ENCODE measurements around the gene RPS3. TPM values are rescaled to one million over a fixed set of nuclear protein-coding genes. Genes with fewer than 3 reads are reported as not detected.

The RPS3 gene
- total RNA-seq, 1 donor from 2014 or later: 2,115 TPM

- Histone ChIP-seq H3K9me3 (ENCODE audit: control insufficient read depth in 3 of 3, low read length in 3 of 3) (peaks cover 0 to 2% (median 0%) of the 10 kb centered on the region in 3 donors), H3K9ac (ENCODE audit: low read depth in 1 of 3, low read length in 3 of 3) (no peak overlapping the region), H3K36me3 (ENCODE audit: control insufficient read depth in 3 of 3, insufficient read depth in 3 of 3, low read length in 3 of 3) (peaks cover 0 to 5% (median 4%) of the 10 kb centered on the region in 3 donors), H3K27me3 (ENCODE audit: control insufficient read depth in 3 of 3, insufficient read depth in 3 of 3, low read length in 3 of 3) (peaks cover 34 to 57% (median 57%) of the 10 kb centered on the region in 3 donors), H3K4me1 (ENCODE audit: control insufficient read depth in 3 of 3, insufficient read depth in 3 of 3, low read length in 3 of 3) (peaks cover 10 to 14% (median 12%) of the 10 kb centered on the region in 3 donors), H3K4me3 (ENCODE audit: low read length in 3 of 3) (no peak overlapping the region), H3K27ac (ENCODE audit: low read depth, low read length) (no peak overlapping the region)
These were observed 32.5 kb downstream of the RPS3 start for GRCh38 chr11:75431533-75432525.

DNA sequence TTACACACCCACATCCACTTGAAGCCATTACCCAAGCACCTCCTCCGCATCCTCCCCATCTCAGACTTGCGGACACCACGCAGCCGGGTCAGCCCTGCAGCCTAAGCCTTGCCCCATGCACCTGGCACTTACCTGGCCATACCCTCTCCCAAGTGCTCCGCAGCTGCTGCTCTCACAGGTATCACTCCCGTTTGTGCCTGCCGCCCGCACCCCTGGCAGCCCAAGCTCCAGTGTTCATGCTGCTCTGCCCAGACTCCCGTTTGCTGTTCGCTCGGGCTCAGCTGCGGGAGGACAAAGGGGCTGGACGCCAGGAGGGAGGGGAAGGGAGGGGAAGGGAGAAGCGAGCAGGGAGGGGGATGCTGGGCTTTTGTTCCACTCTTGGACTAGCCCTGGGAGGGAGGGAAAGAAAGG, 33.6 kb downstream of the RPS3 start, which contains the start of gene KLHL35:
Gene KLHL35 (minus strand): TSS at position 293 of the 411 bp plus-strand sequence. CDS start 2,574 bp downstream, outside the sequence.
- H3K9ac ChIP-seq (ENCODE audit: low read depth in 1 of 3, low read length in 3 of 3): no peak within 1 kb of the TSS
- peaks cover 34 to 51% (median 49%) of the 10 kb centered on the region in 3 donors for H3K27me3 ChIP-seq (ENCODE audit: control insufficient read depth in 3 of 3, insufficient read depth in 3 of 3, low read length in 3 of 3)
- peaks cover 0 to 2% (median 0%) of the 10 kb centered on the region in 3 donors for H3K9me3 ChIP-seq (ENCODE audit: control insufficient read depth in 3 of 3, low read length in 3 of 3)
- H3K4me3 ChIP-seq (ENCODE audit: low read length in 3 of 3): no peak within 1 kb of the TSS
- H3K4me1 ChIP-seq (ENCODE audit: control insufficient read depth in 3 of 3, insufficient read depth in 3 of 3, low read length in 3 of 3): peaks cover 10 to 12% (median 11%) of the 10 kb centered on the region in 3 donors
- no peak within 1 kb of the TSS for H3K27ac ChIP-seq (ENCODE audit: low read depth, low read length)
- H3K36me3 ChIP-seq (ENCODE audit: control insufficient read depth in 3 of 3, insufficient read depth in 3 of 3, low read length in 3 of 3): peaks cover 0 to 5% (median 4%) of the 10 kb centered on the region in 3 donors

DNA sequence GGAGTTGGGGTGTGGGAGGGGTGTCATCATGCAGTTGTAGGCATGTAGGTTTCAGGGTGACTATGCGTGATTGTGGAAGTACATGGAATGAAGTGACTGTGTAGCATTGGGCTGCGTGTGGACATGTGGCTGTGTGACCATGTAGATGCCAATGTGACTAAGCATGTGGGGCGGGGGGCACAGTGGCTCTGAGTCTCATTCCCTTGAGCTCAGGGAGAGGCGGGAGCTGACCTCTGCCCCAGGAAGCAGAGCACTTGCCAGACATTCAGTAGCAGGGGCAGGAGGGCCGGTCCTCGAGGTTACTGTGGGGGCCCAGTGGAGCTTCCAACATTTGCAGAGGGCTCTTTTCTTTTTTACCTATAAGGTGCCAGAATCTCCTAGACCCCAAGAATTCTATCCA, 34.1 kb downstream of the RPS3 start:
- peaks cover 34 to 51% (median 49%) of the 10 kb centered on the region in 3 donors for H3K27me3 ChIP-seq (ENCODE audit: control insufficient read depth in 3 of 3, insufficient read depth in 3 of 3, low read length in 3 of 3)
- peaks cover 10 to 12% (median 10%) of the 10 kb centered on the region in 3 donors for H3K4me1 ChIP-seq (ENCODE audit: control insufficient read depth in 3 of 3, insufficient read depth in 3 of 3, low read length in 3 of 3)
- peaks cover 0 to 2% (median 0%) of the 10 kb centered on the region in 3 donors for H3K9me3 ChIP-seq (ENCODE audit: control insufficient read depth in 3 of 3, low read length in 3 of 3)
- H3K27ac ChIP-seq (ENCODE audit: low read depth, low read length): no peak overlapping the region
- H3K4me3 ChIP-seq (ENCODE audit: low read length in 3 of 3): no peak overlapping the region
- H3K9ac ChIP-seq (ENCODE audit: low read depth in 1 of 3, low read length in 3 of 3): no peak overlapping the region
- peaks cover 0 to 5% (median 4%) of the 10 kb centered on the region in 3 donors for H3K36me3 ChIP-seq (ENCODE audit: control insufficient read depth in 3 of 3, insufficient read depth in 3 of 3, low read length in 3 of 3)

DNA sequence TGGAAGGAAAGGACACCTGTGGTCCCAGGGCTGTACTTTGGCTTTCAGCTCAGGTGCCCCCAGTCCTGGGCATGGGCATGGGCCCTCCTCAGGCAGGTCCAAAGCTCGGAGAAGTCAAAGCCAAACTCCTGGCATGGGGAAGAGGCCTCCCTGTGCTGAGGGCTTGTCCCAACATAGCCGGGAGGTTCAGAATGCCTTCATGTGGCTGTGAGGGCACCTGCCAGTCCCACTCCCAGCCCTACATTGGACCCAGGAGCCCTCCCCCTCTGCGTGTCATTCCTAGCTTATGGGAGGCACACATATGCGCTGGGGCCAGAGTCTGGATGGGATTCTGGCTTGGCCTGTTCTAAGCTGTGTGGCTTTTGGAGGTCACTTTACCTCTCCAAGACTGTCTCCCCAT, 34.7 kb downstream of the RPS3 start:
- no peak overlapping the region for H3K27ac ChIP-seq (ENCODE audit: low read depth, low read length)
- peaks cover 10 to 12% (median 10%) of the 10 kb centered on the region in 3 donors for H3K4me1 ChIP-seq (ENCODE audit: control insufficient read depth in 3 of 3, insufficient read depth in 3 of 3, low read length in 3 of 3)
- no peak overlapping the region for H3K9ac ChIP-seq (ENCODE audit: low read depth in 1 of 3, low read length in 3 of 3)
- peaks cover 34 to 46% (median 43%) of the 10 kb centered on the region in 3 donors for H3K27me3 ChIP-seq (ENCODE audit: control insufficient read depth in 3 of 3, insufficient read depth in 3 of 3, low read length in 3 of 3)
- H3K9me3 ChIP-seq (ENCODE audit: control insufficient read depth in 3 of 3, low read length in 3 of 3): peaks cover 0 to 2% (median 0%) of the 10 kb centered on the region in 3 donors
- H3K36me3 ChIP-seq (ENCODE audit: control insufficient read depth in 3 of 3, insufficient read depth in 3 of 3, low read length in 3 of 3): peaks cover 0 to 5% (median 4%) of the 10 kb centered on the region in 3 donors
- H3K4me3 ChIP-seq (ENCODE audit: low read length in 3 of 3): no peak overlapping the region

GRCh38 chr11:75434886-75435570, 35.7 kb downstream of the RPS3 start:
- Histone ChIP-seq H3K27ac (ENCODE audit: low read depth, low read length) (no peak overlapping the region), H3K36me3 (ENCODE audit: control insufficient read depth in 3 of 3, insufficient read depth in 3 of 3, low read length in 3 of 3) (peaks cover 0 to 5% (median 4%) of the 10 kb centered on the region in 3 donors), H3K9ac (ENCODE audit: low read depth in 1 of 3, low read length in 3 of 3) (no peak overlapping the region), H3K27me3 (ENCODE audit: control insufficient read depth in 3 of 3, insufficient read depth in 3 of 3, low read length in 3 of 3) (peaks cover 27 to 37% (median 36%) of the 10 kb centered on the region in 3 donors), H3K9me3 (ENCODE audit: control insufficient read depth in 3 of 3, low read length in 3 of 3) (no peaks in the 10 kb centered on the region), H3K4me3 (ENCODE audit: low read length in 3 of 3) (no peak overlapping the region), H3K4me1 (ENCODE audit: control insufficient read depth in 3 of 3, insufficient read depth in 3 of 3, low read length in 3 of 3) (peaks cover 5 to 10% (median 9%) of the 10 kb centered on the region in 3 donors)

DNA sequence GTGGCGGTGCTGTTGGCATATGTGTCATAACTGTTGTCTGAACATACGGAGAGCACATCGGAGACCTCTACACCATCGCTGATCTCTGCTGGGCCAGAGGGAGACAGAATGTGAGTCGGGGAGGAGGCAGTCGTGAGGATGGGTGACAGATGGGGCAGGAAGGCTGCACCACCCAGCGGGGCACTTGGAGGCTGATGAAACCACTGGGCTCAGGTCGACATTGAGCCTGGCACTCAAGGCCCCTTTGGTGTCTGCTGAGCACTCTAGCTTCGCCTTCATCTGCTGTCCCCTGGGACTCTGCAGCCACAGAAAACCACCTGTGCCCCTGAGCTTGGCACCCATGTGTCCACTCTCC, 36.2 kb downstream of the RPS3 start:
- H3K9ac ChIP-seq (ENCODE audit: low read depth in 1 of 3, low read length in 3 of 3): no peak overlapping the region
- H3K27me3 ChIP-seq (ENCODE audit: control insufficient read depth in 3 of 3, insufficient read depth in 3 of 3, low read length in 3 of 3): peaks cover 27 to 33% (median 32%) of the 10 kb centered on the region in 3 donors
- H3K4me1 ChIP-seq (ENCODE audit: control insufficient read depth in 3 of 3, insufficient read depth in 3 of 3, low read length in 3 of 3): peaks cover 2 to 7% (median 6%) of the 10 kb centered on the region in 3 donors
- no peaks in the 10 kb centered on the region for H3K9me3 ChIP-seq (ENCODE audit: control insufficient read depth in 3 of 3, low read length in 3 of 3)
- no peak overlapping the region for H3K4me3 ChIP-seq (ENCODE audit: low read length in 3 of 3)
- peaks cover 0 to 5% (median 4%) of the 10 kb centered on the region in 3 donors for H3K36me3 ChIP-seq (ENCODE audit: control insufficient read depth in 3 of 3, insufficient read depth in 3 of 3, low read length in 3 of 3)
- no peak overlapping the region for H3K27ac ChIP-seq (ENCODE audit: low read depth, low read length)

DNA sequence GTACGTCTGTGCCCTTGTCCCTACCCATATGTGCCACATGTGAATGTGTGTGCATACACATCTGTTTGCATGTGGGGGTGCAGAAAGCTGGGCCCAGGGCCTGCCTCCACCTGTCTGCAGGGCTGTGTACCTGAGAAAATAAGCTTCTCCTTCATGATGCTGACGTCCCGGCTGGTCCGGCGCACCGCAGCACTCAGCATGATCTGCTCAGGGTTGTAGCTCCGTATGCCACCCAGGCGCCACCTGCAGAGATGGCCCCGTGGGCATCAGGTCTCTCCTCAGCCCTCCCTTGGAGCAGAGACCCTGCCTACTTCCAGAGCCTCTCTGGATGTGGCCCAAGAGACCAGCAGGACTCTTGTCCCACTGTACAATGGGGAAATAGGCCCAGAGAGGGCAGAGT, 37.5 kb downstream of the RPS3 start:
- H3K4me3 ChIP-seq (ENCODE audit: low read length in 3 of 3): no peak overlapping the region
- H3K27ac ChIP-seq (ENCODE audit: low read depth, low read length): no peak overlapping the region
- H3K36me3 ChIP-seq (ENCODE audit: control insufficient read depth in 3 of 3, insufficient read depth in 3 of 3, low read length in 3 of 3): peaks cover 3 to 7% (median 6%) of the 10 kb centered on the region in 3 donors
- H3K4me1 ChIP-seq (ENCODE audit: control insufficient read depth in 3 of 3, insufficient read depth in 3 of 3, low read length in 3 of 3): peaks cover 2 to 9% (median 3%) of the 10 kb centered on the region in 3 donors
- H3K9me3 ChIP-seq (ENCODE audit: control insufficient read depth in 3 of 3, low read length in 3 of 3): no peaks in the 10 kb centered on the region
- H3K27me3 ChIP-seq (ENCODE audit: control insufficient read depth in 3 of 3, insufficient read depth in 3 of 3, low read length in 3 of 3): peaks cover 15 to 20% (median 19%) of the 10 kb centered on the region in 3 donors
- no peak overlapping the region for H3K9ac ChIP-seq (ENCODE audit: low read depth in 1 of 3, low read length in 3 of 3)

- Histone ChIP-seq H3K9ac (ENCODE audit: low read depth in 1 of 3, low read length in 3 of 3) (no peak overlapping the region), H3K27me3 (ENCODE audit: control insufficient read depth in 3 of 3, insufficient read depth in 3 of 3, low read length in 3 of 3) (peaks cover 5 to 7% (median 7%) of the 10 kb centered on the region in 3 donors), H3K4me1 (ENCODE audit: control insufficient read depth in 3 of 3, insufficient read depth in 3 of 3, low read length in 3 of 3) (peaks cover 7 to 13% (median 7%) of the 10 kb centered on the region in 3 donors), H3K9me3 (ENCODE audit: control insufficient read depth in 3 of 3, low read length in 3 of 3) (no peaks in the 10 kb centered on the region), H3K27ac (ENCODE audit: low read depth, low read length) (no peak overlapping the region), H3K36me3 (ENCODE audit: control insufficient read depth in 3 of 3, insufficient read depth in 3 of 3, low read length in 3 of 3) (peaks cover 3 to 11% (median 9%) of the 10 kb centered on the region in 3 donors), H3K4me3 (ENCODE audit: low read length in 3 of 3) (no peak overlapping the region)
These were observed 38.8 kb downstream of the RPS3 start for GRCh38 chr11:75437966-75438659.

DNA sequence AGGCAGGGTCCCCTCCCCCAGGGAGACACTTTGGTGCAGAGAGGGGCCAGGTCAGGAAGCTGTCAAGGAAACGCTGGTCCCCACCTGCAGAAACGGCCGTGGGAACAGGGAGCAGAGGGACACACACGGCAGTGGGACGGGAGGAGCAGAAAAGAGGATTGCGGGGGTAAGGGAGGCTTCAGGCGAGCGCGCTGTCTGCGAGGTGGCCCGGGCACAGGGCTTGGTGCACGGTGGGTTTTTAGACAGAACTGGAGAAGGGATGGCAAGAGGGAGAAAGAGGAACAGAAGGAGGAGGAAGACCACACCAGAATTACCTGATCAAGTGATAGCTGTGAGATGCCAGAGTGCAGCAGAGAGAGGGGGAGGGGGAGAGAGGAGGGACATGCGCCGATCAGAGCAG, 39.7 kb downstream of the RPS3 start:
- no peak overlapping the region for H3K9ac ChIP-seq (ENCODE audit: low read depth in 1 of 3, low read length in 3 of 3)
- peaks cover 3 to 11% (median 11%) of the 10 kb centered on the region in 3 donors for H3K36me3 ChIP-seq (ENCODE audit: control insufficient read depth in 3 of 3, insufficient read depth in 3 of 3, low read length in 3 of 3)
- H3K27ac ChIP-seq (ENCODE audit: low read depth, low read length): no peak overlapping the region
- H3K4me1 ChIP-seq (ENCODE audit: control insufficient read depth in 3 of 3, insufficient read depth in 3 of 3, low read length in 3 of 3): peaks cover 7 to 13% (median 7%) of the 10 kb centered on the region in 3 donors
- H3K9me3 ChIP-seq (ENCODE audit: control insufficient read depth in 3 of 3, low read length in 3 of 3): no peaks in the 10 kb centered on the region
- peaks cover 0 to 4% (median 3%) of the 10 kb centered on the region in 3 donors for H3K27me3 ChIP-seq (ENCODE audit: control insufficient read depth in 3 of 3, insufficient read depth in 3 of 3, low read length in 3 of 3)
- no peak overlapping the region for H3K4me3 ChIP-seq (ENCODE audit: low read length in 3 of 3)

Data from skeletal muscle tissue (tissue), 4 donors.